Hepatic stellate cell (primary cell): ENCODE results near the gene PTPRG.

Experiments used
- DNase-seq: peaks from one replicate; pipeline ENCODE4 v3.0.0; 2011; ENCODE audit warnings: low spot score

PTPRG gene

DNA sequence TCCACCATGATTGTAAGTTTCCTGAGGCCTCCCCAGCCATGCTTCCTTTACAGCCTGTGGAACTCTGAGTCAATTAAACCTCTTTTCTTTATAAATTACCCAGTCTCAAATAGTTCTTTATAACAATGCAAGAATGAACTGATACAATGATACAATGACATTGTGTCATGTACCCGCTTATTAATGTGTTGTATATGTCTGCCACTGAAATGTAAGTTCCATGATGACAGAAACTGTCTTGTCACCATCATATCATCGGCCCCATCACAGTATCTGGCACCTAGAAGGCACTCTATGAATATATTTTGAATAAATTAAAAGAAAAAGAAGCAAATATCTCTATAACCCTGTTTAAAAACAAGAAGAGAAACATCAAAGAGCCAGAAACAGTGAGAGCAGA lies 782.4 kb downstream of the PTPRG start:
- no peak for DNase-seq
